NCI-H1436 treated with DMSO at 0.1 percent for 48 hours (cell line): ENCODE data around the gene SPRED2.

Source experiments
- DNase-seq: peaks from one replicate; lab custom pipeline; 2025; lab: John Stamatoyannopoulos, UW

SPRED2 gene

GRCh38 chr2:65415091-65415490, 17.3 kb downstream of the SPRED2 start:
- DNase-seq = no peak

- no peak for DNase-seq
Measured at GRCh38 chr2:65413610-65414009, 18.8 kb downstream of the SPRED2 start.

DNA sequence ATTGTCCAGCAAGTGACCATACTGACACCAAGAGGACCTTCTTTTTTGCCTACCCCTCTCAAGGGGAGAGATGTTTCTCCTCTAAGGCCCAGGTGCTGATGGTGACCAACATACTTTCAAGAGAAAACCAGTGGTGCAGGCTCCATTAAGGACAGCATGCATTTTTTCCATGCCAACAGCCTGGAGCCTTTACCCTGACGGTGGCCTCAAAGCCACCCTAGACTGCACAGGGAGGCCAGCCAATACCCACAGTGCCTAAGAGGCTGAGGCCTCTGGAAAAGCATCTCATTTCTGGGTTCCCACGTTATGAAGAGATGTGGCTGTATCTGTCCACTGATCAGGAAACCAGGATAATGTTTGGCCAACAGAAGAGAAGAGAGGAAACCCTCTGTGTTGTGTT, 19.3 kb downstream of the SPRED2 start:
- no peak for DNase-seq

GRCh38 chr2:65411056-65411795, 21.2 kb downstream of the SPRED2 start:
- no peak for DNase-seq

DNA sequence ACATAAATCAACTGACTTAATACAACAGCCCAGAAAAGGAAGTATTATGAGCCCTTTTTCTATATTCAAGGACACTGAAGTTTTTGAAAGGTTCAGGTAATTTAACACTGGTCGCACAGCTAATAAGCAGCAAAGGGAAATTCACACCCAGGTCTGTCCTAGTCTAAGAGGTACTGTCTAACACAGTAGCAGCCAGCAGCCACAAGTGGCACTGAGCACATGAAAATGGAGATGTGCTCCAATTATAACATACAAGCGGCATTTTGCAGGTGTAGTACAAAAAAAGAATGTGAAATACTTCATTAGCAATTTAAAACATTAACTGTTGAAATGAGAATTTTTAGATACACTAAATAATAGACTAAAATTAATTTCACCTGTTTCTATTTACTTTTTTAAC, 23.4 kb downstream of the SPRED2 start:
- DNase-seq = no peak

GRCh38 chr2:65407240-65407639, 25.2 kb downstream of the SPRED2 start:
- no peak for DNase-seq

GRCh38 chr2:65404988-65405697, 27.3 kb downstream of the SPRED2 start:
- DNase-seq = no peak

- no peak for DNase-seq
Measured at GRCh38 chr2:65403529-65403915, 28.9 kb downstream of the SPRED2 start.

DNA sequence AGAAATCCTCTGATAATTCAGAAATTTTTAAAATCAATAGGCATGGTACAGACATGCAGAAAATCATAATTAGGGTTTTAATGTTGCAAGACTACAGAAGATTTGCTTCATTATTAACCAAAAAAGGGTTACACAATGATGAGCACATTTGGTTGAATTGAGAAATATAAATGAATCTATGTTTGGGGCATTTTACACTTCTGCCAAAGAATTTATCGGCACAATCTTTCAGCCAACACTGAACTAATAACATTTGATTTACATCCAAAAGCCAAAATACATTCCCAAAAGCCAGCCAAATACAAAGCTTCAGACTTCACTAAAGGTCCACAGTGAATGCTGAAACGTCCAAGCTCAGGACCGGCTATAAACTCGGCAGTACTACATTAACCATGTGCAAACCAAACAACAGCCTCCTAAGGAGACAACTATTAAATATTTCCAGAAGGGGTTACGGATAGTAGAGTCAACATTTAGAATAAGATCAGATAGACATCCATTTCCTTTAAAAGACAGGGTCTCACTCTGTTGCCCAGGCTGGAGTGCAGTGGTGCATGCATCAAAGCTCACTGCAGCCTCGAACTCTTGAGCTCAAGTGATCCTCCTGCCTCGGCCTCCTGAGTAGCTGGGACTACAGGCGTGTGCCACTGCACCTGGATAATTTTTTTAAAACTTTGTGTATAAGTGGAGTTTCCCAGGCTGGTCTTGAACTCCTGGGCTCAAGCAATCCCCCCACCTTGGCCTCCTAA, 29.4 kb downstream of the SPRED2 start:
- DNase-seq = no peak

- DNase-seq = no peak
Measured at GRCh38 chr2:65402323-65402722, 30.1 kb downstream of the SPRED2 start.

- no peak for DNase-seq
Measured at GRCh38 chr2:65397122-65397521, 35.3 kb downstream of the SPRED2 start.

DNA sequence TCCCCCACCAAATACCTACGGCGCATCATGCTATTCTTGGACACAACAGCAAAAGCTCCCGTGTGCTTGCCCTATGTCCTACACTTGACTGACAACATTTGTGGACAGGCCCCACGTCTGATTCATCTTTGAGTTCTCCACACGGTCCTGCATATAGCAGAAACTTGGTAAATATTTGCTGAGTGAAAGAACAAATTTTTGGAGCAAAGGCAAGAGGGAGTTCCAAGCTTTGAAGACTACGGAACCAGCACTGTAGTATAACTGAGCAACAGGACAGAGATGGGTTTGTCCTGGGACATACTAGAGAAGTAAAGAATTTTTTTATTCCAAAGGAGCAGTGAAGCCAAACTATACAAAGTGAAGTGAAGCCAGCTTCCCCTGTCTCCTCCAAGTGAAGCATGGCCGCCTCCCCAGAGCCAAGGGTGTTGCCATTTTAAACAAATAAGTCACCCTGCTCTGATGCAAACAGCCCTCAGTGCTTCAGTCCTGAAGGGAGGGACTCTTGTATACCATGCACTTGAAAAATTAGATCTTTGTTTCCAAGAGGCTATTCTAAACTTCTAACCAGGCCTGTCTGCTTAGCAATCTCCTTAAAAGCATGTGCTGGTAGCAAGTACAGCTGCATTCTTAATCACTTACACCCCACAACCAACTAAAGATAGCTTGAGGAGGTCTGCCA, 35.9 kb downstream of the SPRED2 start:
- DNase-seq = no peak

GRCh38 chr2:65395621-65396347, 36.6 kb downstream of the SPRED2 start:
- no peak for DNase-seq

DNA sequence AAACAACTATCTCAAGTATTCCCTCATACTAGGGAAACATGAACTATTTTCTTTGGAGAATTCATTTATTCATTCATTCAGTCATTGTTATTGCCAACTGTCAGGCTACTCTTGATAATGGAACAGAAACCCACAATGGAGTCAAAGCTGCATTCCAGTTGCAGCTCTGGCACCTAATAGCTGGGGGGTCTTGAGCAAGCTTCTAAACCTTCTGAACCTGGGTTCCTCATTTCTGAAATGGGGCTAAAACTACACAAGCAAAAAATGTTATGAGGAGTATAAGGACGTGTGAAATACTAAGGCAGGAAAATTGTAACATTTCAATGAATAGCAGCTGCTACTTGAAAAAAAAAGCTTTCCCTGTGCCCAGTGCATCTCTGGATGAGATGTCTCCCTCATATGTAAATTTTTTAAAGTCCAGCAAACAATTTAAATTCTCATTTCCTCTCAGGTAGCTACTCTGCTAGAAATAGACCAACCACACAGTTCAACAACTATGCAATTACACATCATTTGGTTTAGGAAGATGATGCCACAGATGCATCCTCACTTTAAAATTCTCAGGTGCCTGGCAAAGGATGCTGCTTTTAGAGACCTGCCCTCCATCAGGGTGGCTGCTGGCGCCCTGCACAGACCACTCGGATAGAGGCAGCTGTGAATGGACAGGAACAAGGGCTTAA, 38.5 kb downstream of the SPRED2 start:
- no peak for DNase-seq

GRCh38 chr2:65393046-65393445, 39.4 kb downstream of the SPRED2 start:
- DNase-seq = no peak

GRCh38 chr2:65392609-65393008, 39.8 kb downstream of the SPRED2 start:
- DNase-seq = no peak

DNA sequence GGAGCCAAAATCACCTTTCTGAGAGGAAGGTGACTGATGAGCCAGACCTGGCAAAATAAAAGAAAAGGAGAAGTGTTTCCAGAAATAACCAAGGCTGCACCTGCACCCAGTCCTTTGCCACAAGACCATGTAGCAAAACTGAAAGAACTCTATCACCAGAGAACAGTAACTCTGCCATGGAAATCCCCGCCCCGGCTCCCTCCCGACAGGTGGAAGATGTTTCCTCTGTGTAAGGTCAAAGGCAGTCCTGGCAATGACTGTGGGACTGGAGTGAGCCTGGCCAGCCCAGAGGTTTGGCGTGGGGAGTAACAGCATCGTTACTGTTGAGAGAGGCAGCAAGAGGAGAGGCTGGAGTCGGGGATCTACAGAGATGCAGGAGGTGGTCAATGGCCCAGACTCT, 42.3 kb downstream of the SPRED2 start:
- DNase-seq = no peak

DNA sequence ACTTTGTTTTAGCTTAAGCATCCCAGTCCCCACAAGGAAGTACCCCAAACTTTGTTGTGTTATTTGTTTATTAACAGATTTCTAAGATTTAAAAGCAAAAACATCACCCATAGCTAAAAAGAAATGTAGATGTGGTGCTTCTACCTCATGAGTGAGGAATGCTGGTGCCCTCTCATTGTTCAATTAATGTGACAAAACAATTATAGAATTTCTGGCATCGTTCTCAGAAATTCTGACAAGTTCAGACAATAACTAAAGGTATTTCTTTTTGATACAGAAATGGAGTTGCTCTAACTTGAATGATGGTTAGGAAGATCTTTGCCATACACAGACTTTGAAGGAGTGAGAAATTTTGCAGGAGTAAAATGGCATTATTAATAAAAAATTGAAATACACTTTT, 42.9 kb downstream of the SPRED2 start:
- no peak for DNase-seq

- DNase-seq = no peak
Measured at GRCh38 chr2:65388596-65389390, 43.6 kb downstream of the SPRED2 start.

DNA sequence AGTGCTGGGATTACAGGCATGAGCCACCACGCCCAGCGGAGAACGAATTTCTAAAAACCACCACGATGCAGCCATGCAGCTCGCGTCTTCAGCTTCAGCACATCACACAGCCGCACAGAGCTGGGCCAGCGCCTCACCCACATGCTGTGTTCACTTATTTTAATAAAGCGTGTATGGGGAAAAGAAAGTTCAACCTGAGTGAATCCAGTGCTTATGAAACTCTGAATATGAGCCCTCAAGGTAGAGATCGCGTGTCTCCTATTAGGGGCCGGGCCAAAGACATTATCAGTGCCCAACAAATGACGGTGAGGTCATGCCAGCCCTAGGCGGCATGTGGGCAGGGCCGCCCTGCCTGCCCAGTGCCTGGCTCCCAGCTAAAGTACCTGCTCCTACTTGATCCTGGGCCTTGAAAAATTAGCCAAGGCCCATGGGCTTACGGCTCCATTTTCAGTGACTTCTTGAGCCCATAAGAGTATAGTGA, 44.3 kb downstream of the SPRED2 start:
- no peak for DNase-seq
